Measurements from ENCODE around the gene RAP1GDS1.
A peak's percentile ranks its signal among the peaks of the same experiment; 100 is the strongest.
"Not testable (repeated sequence)": the region's sequence is repeated elsewhere in the genome, so short reads cannot be mapped to it uniquely, and the experiment has no call there.

The RAP1GDS1 gene

GRCh38 chr4:98446499-98447375 lies 185.6 kb downstream of the RAP1GDS1 start:
- peak; percentile 65 to 68 for DNase-seq

- DNase-seq = peak; percentile 11 to 19
These were observed 186.5 kb downstream of the RAP1GDS1 start for GRCh38 chr4:98447648-98448047.

GRCh38 chr4:98448908-98449307 lies 187.7 kb downstream of the RAP1GDS1 start:
- DNase-seq = peak; percentile 21 to 34

- no peak for DNase-seq
These were observed 190.9 kb downstream of the RAP1GDS1 start for GRCh38 chr4:98452091-98452490.

- DNase-seq = not testable (repeated sequence)
These were observed 196.2 kb downstream of the RAP1GDS1 start for GRCh38 chr4:98457422-98457821.

GRCh38 chr4:98461121-98461865 lies 200.1 kb downstream of the RAP1GDS1 start:
- DNase-seq = not testable (repeated sequence)

GRCh38 chr4:98462487-98462886 lies 201.3 kb downstream of the RAP1GDS1 start:
- no peak for DNase-seq

GRCh38 chr4:98466868-98467599 lies 205.8 kb downstream of the RAP1GDS1 start:
- DNase-seq = no peak

- DNase-seq = peak; percentile 78 to 79
These were observed 206.5 kb downstream of the RAP1GDS1 start for GRCh38 chr4:98467627-98468072.

GRCh38 chr4:98468709-98469108 lies 207.5 kb downstream of the RAP1GDS1 start:
- no peak for DNase-seq

- no peak for DNase-seq
These were observed 208.6 kb downstream of the RAP1GDS1 start for GRCh38 chr4:98469771-98470170.

- no peak for DNase-seq
These were observed 209.2 kb downstream of the RAP1GDS1 start for GRCh38 chr4:98470366-98470765.

- DNase-seq = no peak
These were observed 209.6 kb downstream of the RAP1GDS1 start for GRCh38 chr4:98470831-98471230.

GRCh38 chr4:98473046-98473445 lies 211.9 kb downstream of the RAP1GDS1 start:
- no peak for DNase-seq

GRCh38 chr4:98474408-98474844 lies 213.2 kb downstream of the RAP1GDS1 start:
- DNase-seq = no peak

GRCh38 chr4:98476891-98477290 lies 215.7 kb downstream of the RAP1GDS1 start:
- DNase-seq = no peak

GRCh38 chr4:98479590-98479989 lies 218.4 kb downstream of the RAP1GDS1 start:
- not testable (repeated sequence) for DNase-seq

GRCh38 chr4:98480535-98480934 lies 219.4 kb downstream of the RAP1GDS1 start:
- no peak for DNase-seq

GRCh38 chr4:98481167-98481566 lies 220.0 kb downstream of the RAP1GDS1 start:
- DNase-seq = no peak

- no peak for DNase-seq
These were observed 221.3 kb downstream of the RAP1GDS1 start for GRCh38 chr4:98482503-98482846.

GRCh38 chr4:98482847-98483806 lies 221.9 kb downstream of the RAP1GDS1 start:
- DNase-seq = no peak

GRCh38 chr4:98484031-98484430 lies 222.8 kb downstream of the RAP1GDS1 start:
- DNase-seq = no peak

All from CD4-positive, alpha-beta T cell treated with Interleukin-4 for 1 hour (primary cell).